ENCODE results near the gene RAD23B.

The RAD23B gene

GRCh38 chr9:107282759-107283622, at the start of gene RAD23B:
Gene RAD23B, plus strand, starts transcription at chr9:107283279. Its CDS starts 351 bp downstream, at chr9:107283630.
- Mint-ChIP-seq H3K36me3 (ENCODE audit: insufficient read depth) (peaks cover 20% of the 10 kb centered on the region), H3K27me3 (no peaks in the 10 kb centered on the region), H3K27ac (ENCODE audit: low read depth) (peak within 1 kb of the TSS; percentile 96), H3K4me1 (peaks cover 34% of the 10 kb centered on the region), H3K9me3 (no peaks in the 10 kb centered on the region), H3K4me3 (peak within 1 kb of the TSS; percentile 85)
- DNase-seq (ENCODE audit: low spot score in 2 of 2) = peak; percentile 96 to 98
- ATAC-seq (replicated peaks; ENCODE audit: extremely low read depth, poor library complexity, severe bottlenecking) = peak; percentile 84

- no peak for ATAC-seq (replicated peaks; ENCODE audit: extremely low read depth, poor library complexity, severe bottlenecking)
- no peak overlapping the region for H3K4me3 Mint-ChIP-seq
- H3K27ac Mint-ChIP-seq (ENCODE audit: low read depth) = no peak overlapping the region
- H3K27me3 Mint-ChIP-seq = peaks cover 10% of the 10 kb centered on the region
- H3K36me3 Mint-ChIP-seq (ENCODE audit: insufficient read depth) = no peaks in the 10 kb centered on the region
- H3K4me1 Mint-ChIP-seq = no peaks in the 10 kb centered on the region
- H3K9me3 Mint-ChIP-seq = no peaks in the 10 kb centered on the region
- DNase-seq (ENCODE audit: low spot score in 2 of 2) = no peak
Observed at GRCh38 chr9:107235765-107236442, 47.2 kb upstream of the RAD23B start.

GRCh38 chr9:107237873-107238272, 45.2 kb upstream of the RAD23B start:
- H3K27me3 Mint-ChIP-seq = no peaks in the 10 kb centered on the region
- DNase-seq (ENCODE audit: low spot score in 2 of 2) = no peak
- peaks cover 6% of the 10 kb centered on the region for H3K4me1 Mint-ChIP-seq
- no peaks in the 10 kb centered on the region for H3K36me3 Mint-ChIP-seq (ENCODE audit: insufficient read depth)
- H3K27ac Mint-ChIP-seq (ENCODE audit: low read depth) = no peak overlapping the region
- no peak for ATAC-seq (replicated peaks; ENCODE audit: extremely low read depth, poor library complexity, severe bottlenecking)
- no peaks in the 10 kb centered on the region for H3K9me3 Mint-ChIP-seq
- H3K4me3 Mint-ChIP-seq = no peak overlapping the region

GRCh38 chr9:107239474-107239873, 43.6 kb upstream of the RAD23B start:
- no peaks in the 10 kb centered on the region for H3K27me3 Mint-ChIP-seq
- no peak overlapping the region for H3K4me3 Mint-ChIP-seq
- ATAC-seq (replicated peaks; ENCODE audit: extremely low read depth, poor library complexity, severe bottlenecking) = no peak
- no peak overlapping the region for H3K27ac Mint-ChIP-seq (ENCODE audit: low read depth)
- H3K9me3 Mint-ChIP-seq = no peaks in the 10 kb centered on the region
- H3K36me3 Mint-ChIP-seq (ENCODE audit: insufficient read depth) = no peaks in the 10 kb centered on the region
- H3K4me1 Mint-ChIP-seq = peaks cover 6% of the 10 kb centered on the region
- DNase-seq (ENCODE audit: low spot score in 2 of 2) = no peak

- peaks cover 6% of the 10 kb centered on the region for H3K4me1 Mint-ChIP-seq
Observed at GRCh38 chr9:107240260-107240659, 42.8 kb upstream of the RAD23B start.

GRCh38 chr9:107242073-107243030, 40.7 kb upstream of the RAD23B start:
- H3K36me3 Mint-ChIP-seq (ENCODE audit: insufficient read depth) = no peaks in the 10 kb centered on the region
- peak overlapping the region; percentile 84 for H3K27ac Mint-ChIP-seq (ENCODE audit: low read depth)
- no peaks in the 10 kb centered on the region for H3K27me3 Mint-ChIP-seq
- H3K4me3 Mint-ChIP-seq = no peak overlapping the region
- ATAC-seq (replicated peaks; ENCODE audit: extremely low read depth, poor library complexity, severe bottlenecking) = no peak
- DNase-seq (ENCODE audit: low spot score in 2 of 2) = no peak
- H3K9me3 Mint-ChIP-seq = no peaks in the 10 kb centered on the region
- H3K4me1 Mint-ChIP-seq = peaks cover 6% of the 10 kb centered on the region

More at GRCh38 chr9:107240260-107240659, 42.8 kb upstream of the RAD23B start:
- DNase-seq (ENCODE audit: low spot score in 2 of 2) = no peak
- Mint-ChIP-seq H3K27ac (ENCODE audit: low read depth) (no peak overlapping the region), H3K27me3 (no peaks in the 10 kb centered on the region), H3K4me3 (no peak overlapping the region), H3K36me3 (ENCODE audit: insufficient read depth) (no peaks in the 10 kb centered on the region), H3K9me3 (no peaks in the 10 kb centered on the region)
- ATAC-seq (replicated peaks; ENCODE audit: extremely low read depth, poor library complexity, severe bottlenecking) = no peak

GRCh38 chr9:107243742-107244141, 39.3 kb upstream of the RAD23B start:
- Mint-ChIP-seq H3K9me3 (no peaks in the 10 kb centered on the region), H3K4me1 (peaks cover 6% of the 10 kb centered on the region), H3K36me3 (ENCODE audit: insufficient read depth) (peaks cover 1% of the 10 kb centered on the region), H3K27ac (ENCODE audit: low read depth) (no peak overlapping the region), H3K27me3 (no peaks in the 10 kb centered on the region), H3K4me3 (no peak overlapping the region)
- ATAC-seq (replicated peaks; ENCODE audit: extremely low read depth, poor library complexity, severe bottlenecking) (no peak), DNase-seq (ENCODE audit: low spot score in 2 of 2) (no peak)

GRCh38 chr9:107246259-107247254, 36.5 kb upstream of the RAD23B start:
- ATAC-seq (replicated peaks; ENCODE audit: extremely low read depth, poor library complexity, severe bottlenecking) (no peak), DNase-seq (ENCODE audit: low spot score in 2 of 2) (no peak)
- H3K4me1 Mint-ChIP-seq = peaks cover 6% of the 10 kb centered on the region
- H3K36me3 Mint-ChIP-seq (ENCODE audit: insufficient read depth) = peaks cover 1% of the 10 kb centered on the region
- no peak overlapping the region for H3K4me3 Mint-ChIP-seq
- H3K9me3 Mint-ChIP-seq = no peaks in the 10 kb centered on the region
- H3K27me3 Mint-ChIP-seq = peaks cover 12% of the 10 kb centered on the region
- no peak overlapping the region for H3K27ac Mint-ChIP-seq (ENCODE audit: low read depth)

- DNase-seq (ENCODE audit: low spot score in 2 of 2) (no peak), ATAC-seq (replicated peaks; ENCODE audit: extremely low read depth, poor library complexity, severe bottlenecking) (no peak)
- peaks cover 1% of the 10 kb centered on the region for H3K36me3 Mint-ChIP-seq (ENCODE audit: insufficient read depth)
- H3K4me3 Mint-ChIP-seq = no peak overlapping the region
- no peaks in the 10 kb centered on the region for H3K4me1 Mint-ChIP-seq
- no peak overlapping the region for H3K27ac Mint-ChIP-seq (ENCODE audit: low read depth)
- no peaks in the 10 kb centered on the region for H3K9me3 Mint-ChIP-seq
- H3K27me3 Mint-ChIP-seq = peaks cover 23% of the 10 kb centered on the region
Observed at GRCh38 chr9:107248714-107249113, 34.4 kb upstream of the RAD23B start.

- Mint-ChIP-seq H3K4me3 (no peak overlapping the region), H3K36me3 (ENCODE audit: insufficient read depth) (peaks cover 1% of the 10 kb centered on the region), H3K4me1 (no peaks in the 10 kb centered on the region), H3K27me3 (peaks cover 23% of the 10 kb centered on the region), H3K27ac (ENCODE audit: low read depth) (no peak overlapping the region), H3K9me3 (no peaks in the 10 kb centered on the region)
- ATAC-seq (replicated peaks; ENCODE audit: extremely low read depth, poor library complexity, severe bottlenecking) = no peak
- no peak for DNase-seq (ENCODE audit: low spot score in 2 of 2)
Observed at GRCh38 chr9:107249131-107249533, 33.9 kb upstream of the RAD23B start.

GRCh38 chr9:107249665-107250285, 33.3 kb upstream of the RAD23B start:
- no peaks in the 10 kb centered on the region for H3K9me3 Mint-ChIP-seq
- peaks cover 1% of the 10 kb centered on the region for H3K36me3 Mint-ChIP-seq (ENCODE audit: insufficient read depth)
- no peak overlapping the region for H3K4me3 Mint-ChIP-seq
- no peak overlapping the region for H3K27ac Mint-ChIP-seq (ENCODE audit: low read depth)
- DNase-seq (ENCODE audit: low spot score in 2 of 2) (no peak), ATAC-seq (replicated peaks; ENCODE audit: extremely low read depth, poor library complexity, severe bottlenecking) (no peak)
- no peaks in the 10 kb centered on the region for H3K4me1 Mint-ChIP-seq
- H3K27me3 Mint-ChIP-seq = peaks cover 23% of the 10 kb centered on the region

Data from central memory CD8-positive, alpha-beta T cell (primary cell).